CD4-positive, CD25-positive, alpha-beta regulatory T cell (primary cell): ENCODE results near the gene STARD5. TPM values are rescaled to one million over a fixed set of nuclear protein-coding genes. Genes with fewer than 3 reads are reported as not detected.

ENCODE experiments used
- ATAC-seq, 2 donors: fragments of 150-1000 bp; cut with Tn5 transposase; one replicate each; pipeline ENCODE4 v1.10.0; 2021; ENCODE audit warnings: low read depth in 2 of 2, moderate number of reproducible peaks in 2 of 2, moderate library complexity in 1 of 2
- DNase-seq, 3 donors: peaks; one replicate each; pipeline versions ENCODE4 v3.0.0 to v3.0.0-alpha.2; 2012 to 2022; ENCODE audit warnings: mixed read lengths in 1 of 3
- H3K27ac ChIP-seq: one replicate; pipeline ENCODE4 v1.7.0; 2013; ENCODE audit warnings: mild to moderate bottlenecking, low read length; ENCODE audit not compliant: insufficient read depth, poor library complexity, severe bottlenecking
- H3K27me3 ChIP-seq: one replicate; pipeline ENCODE4 v1.7.0; 2013; ENCODE audit warnings: low read length; ENCODE audit not compliant: control insufficient read depth, insufficient read depth
- H3K36me3 ChIP-seq: one replicate; pipeline ENCODE4 v1.7.0; 2013; ENCODE audit warnings: mild to moderate bottlenecking, low read length, moderate library complexity; ENCODE audit not compliant: control insufficient read depth, insufficient read depth
- H3K4me1 ChIP-seq: 2 replicates; pipeline ENCODE4 v1.7.0; 2013; ENCODE audit warnings: mild to moderate bottlenecking, low read length; ENCODE audit not compliant: insufficient read depth, control insufficient read depth, poor library complexity, severe bottlenecking
- H3K4me3 ChIP-seq: one replicate; pipeline ENCODE4 v1.7.0; 2013; ENCODE audit warnings: low read depth, mild to moderate bottlenecking, low read length, moderate library complexity
- H3K9me3 ChIP-seq, 2 experiments: 1 replicate in 1 of 2; 2 replicates in 1 of 2; pipeline ENCODE4 v1.7.0; 2013; ENCODE audit warnings: low read length in 2 of 2, mild to moderate bottlenecking in 1 of 2, moderate library complexity in 1 of 2; ENCODE audit not compliant: control insufficient read depth in 2 of 2
- H3K27ac Mint-ChIP-seq, 3 donors: one replicate each; pipeline ENCODE4 v1.8.0; 2020 to 2022; ENCODE audit warnings: mild to moderate bottlenecking in 3 of 3, mixed read lengths in 3 of 3, moderate library complexity in 2 of 3
- H3K27me3 Mint-ChIP-seq: one replicate; pipeline ENCODE4 v1.8.0; 2022; ENCODE audit warnings: mild to moderate bottlenecking, mixed read lengths
- H3K36me3 Mint-ChIP-seq: one replicate; pipeline ENCODE4 v1.8.0; 2020; ENCODE audit warnings: mixed read lengths
- H3K4me1 Mint-ChIP-seq, 4 donors: one replicate each; pipeline ENCODE4 v1.8.0; 2020 to 2022; ENCODE audit warnings: mixed read lengths in 4 of 4, mild to moderate bottlenecking in 1 of 4
- H3K4me3 Mint-ChIP-seq, 4 donors: one replicate each; pipeline ENCODE4 v1.8.0; 2020 to 2022; ENCODE audit warnings: mild to moderate bottlenecking in 4 of 4, mixed read lengths in 4 of 4, moderate library complexity in 3 of 4
- H3K9me3 Mint-ChIP-seq, 7 donors: one replicate each; pipeline ENCODE4 v1.8.0; 2020 to 2022; ENCODE audit warnings: mixed read lengths in 7 of 7, mild to moderate bottlenecking in 3 of 7, moderate library complexity in 2 of 7
- polyA plus RNA-seq, 4 donors: library from polyadenylated mRNA; unstranded; fragments of 300-500 nt; fragmentation: Illumina TruSeq; gene quantifications; one replicate each; pipeline ENCODE4 v1.2.3, GENCODE V29; 2021
- total RNA-seq: library from RNA; stranded (reverse); gene quantifications from one replicate; pipeline ENCODE4 v1.2.3, GENCODE V29; 2022

Gene STARD5
- total and polyA plus RNA-seq, 5 donors from 2014 or later, result 4.0 to 6.6 (median 4.2) TPM

- no peak overlapping the region for H3K4me3 ChIP-seq
- Mint-ChIP-seq H3K27me3 (no peaks in the 10 kb centered on the region), H3K4me3 (peak overlapping the region in 2 of 4 donors; percentile 19 to 50), H3K36me3 (no peaks in the 10 kb centered on the region), H3K9me3 (peaks cover 0 to 2% (median 0%) of the 10 kb centered on the region in 7 donors), H3K4me1 (peaks cover 30 to 94% (median 75%) of the 10 kb centered on the region in 4 donors), H3K27ac (peak overlapping the region; percentile 60 to 100 (median 99))
- no peaks in the 10 kb centered on the region for H3K27me3 ChIP-seq
- H3K4me1 ChIP-seq, result peaks cover 90% of the 10 kb centered on the region
- H3K9me3 ChIP-seq, result no peaks in the 10 kb centered on the region
- peak overlapping the region; percentile 28 for H3K27ac ChIP-seq
- H3K36me3 ChIP-seq, result no peaks in the 10 kb centered on the region
- ATAC-seq, result no peak
- DNase-seq, result no peak
These were observed 35.3 kb downstream of the STARD5 start for GRCh38 chr15:81288616-81289015.

GRCh38 chr15:81288040-81288439 lies 35.9 kb downstream of the STARD5 start:
- peak overlapping the region; percentile 88 for H3K27ac ChIP-seq
- Mint-ChIP-seq H3K27me3 (no peaks in the 10 kb centered on the region), H3K9me3 (peaks cover 0 to 2% (median 0%) of the 10 kb centered on the region in 7 donors), H3K4me3 (peak overlapping the region in 3 of 4 donors; percentile 30 to 50 (median 50)), H3K4me1 (peaks cover 29 to 88% (median 72%) of the 10 kb centered on the region in 4 donors), H3K36me3 (no peaks in the 10 kb centered on the region), H3K27ac (peak overlapping the region; percentile 94 to 100 (median 99))
- no peaks in the 10 kb centered on the region for H3K9me3 ChIP-seq
- peaks cover 85% of the 10 kb centered on the region for H3K4me1 ChIP-seq
- no peak for DNase-seq
- no peaks in the 10 kb centered on the region for H3K36me3 ChIP-seq
- no peaks in the 10 kb centered on the region for H3K27me3 ChIP-seq
- ATAC-seq, result no peak
- H3K4me3 ChIP-seq, result no peak overlapping the region

DNA sequence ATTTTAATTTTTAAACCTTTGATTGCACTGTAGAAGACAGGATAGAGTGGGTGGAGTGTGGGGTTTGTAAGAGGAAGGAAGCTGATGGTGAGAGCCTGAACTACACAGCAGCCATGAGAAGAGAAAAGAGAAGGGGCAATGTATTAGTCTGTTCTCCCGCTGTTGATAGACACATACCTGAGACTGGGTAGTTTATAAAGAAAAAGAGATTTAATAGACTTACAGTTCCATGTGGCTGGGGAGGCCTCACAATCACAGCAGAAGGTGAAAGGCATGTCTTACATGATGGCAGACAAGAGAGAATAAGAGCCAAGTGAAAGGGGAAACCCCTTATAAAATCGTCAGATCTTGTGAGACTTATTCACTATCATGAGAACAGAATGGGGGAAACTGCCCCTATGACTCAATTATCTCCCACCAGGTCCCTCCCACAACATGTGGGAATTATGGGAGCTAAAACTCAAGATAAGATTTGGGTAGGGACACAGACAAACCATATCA lies 37.3 kb downstream of the STARD5 start:
- no peaks in the 10 kb centered on the region for H3K9me3 ChIP-seq
- H3K36me3 ChIP-seq, result no peaks in the 10 kb centered on the region
- H3K27ac Mint-ChIP-seq, result peak overlapping the region; percentile 97 to 100 (median 99)
- peak overlapping the region; percentile 88 for H3K27ac ChIP-seq
- DNase-seq (peak in 2 of 3 donors; percentile 64 to 76), ATAC-seq (peak; percentile 94 to 95)
- H3K9me3 Mint-ChIP-seq, result peaks cover 0 to 2% (median 0%) of the 10 kb centered on the region in 7 donors
- H3K36me3 Mint-ChIP-seq, result no peaks in the 10 kb centered on the region
- H3K4me1 ChIP-seq, result peaks cover 71% of the 10 kb centered on the region
- H3K27me3 ChIP-seq, result no peaks in the 10 kb centered on the region
- peak overlapping the region; percentile 47 to 78 (median 64) for H3K4me3 Mint-ChIP-seq
- no peaks in the 10 kb centered on the region for H3K27me3 Mint-ChIP-seq
- peaks cover 25 to 81% (median 62%) of the 10 kb centered on the region in 4 donors for H3K4me1 Mint-ChIP-seq
- peak overlapping the region; percentile 69 for H3K4me3 ChIP-seq

- Mint-ChIP-seq H3K27ac (peak overlapping the region; percentile 87 to 100 (median 97)), H3K9me3 (peaks cover 0 to 2% (median 0%) of the 10 kb centered on the region in 7 donors), H3K4me3 (peak overlapping the region in 3 of 4 donors; percentile 61 to 78 (median 66)), H3K4me1 (peaks cover 25 to 82% (median 61%) of the 10 kb centered on the region in 4 donors), H3K36me3 (no peaks in the 10 kb centered on the region), H3K27me3 (no peaks in the 10 kb centered on the region)
- H3K4me1 ChIP-seq, result peaks cover 59% of the 10 kb centered on the region
- no peak for DNase-seq
- no peaks in the 10 kb centered on the region for H3K27me3 ChIP-seq
- no peaks in the 10 kb centered on the region for H3K9me3 ChIP-seq
- peak overlapping the region; percentile 88 for H3K27ac ChIP-seq
- no peak for ATAC-seq
- peak overlapping the region; percentile 69 for H3K4me3 ChIP-seq
- no peaks in the 10 kb centered on the region for H3K36me3 ChIP-seq
These were observed 38.5 kb downstream of the STARD5 start for GRCh38 chr15:81285461-81285860.

DNA sequence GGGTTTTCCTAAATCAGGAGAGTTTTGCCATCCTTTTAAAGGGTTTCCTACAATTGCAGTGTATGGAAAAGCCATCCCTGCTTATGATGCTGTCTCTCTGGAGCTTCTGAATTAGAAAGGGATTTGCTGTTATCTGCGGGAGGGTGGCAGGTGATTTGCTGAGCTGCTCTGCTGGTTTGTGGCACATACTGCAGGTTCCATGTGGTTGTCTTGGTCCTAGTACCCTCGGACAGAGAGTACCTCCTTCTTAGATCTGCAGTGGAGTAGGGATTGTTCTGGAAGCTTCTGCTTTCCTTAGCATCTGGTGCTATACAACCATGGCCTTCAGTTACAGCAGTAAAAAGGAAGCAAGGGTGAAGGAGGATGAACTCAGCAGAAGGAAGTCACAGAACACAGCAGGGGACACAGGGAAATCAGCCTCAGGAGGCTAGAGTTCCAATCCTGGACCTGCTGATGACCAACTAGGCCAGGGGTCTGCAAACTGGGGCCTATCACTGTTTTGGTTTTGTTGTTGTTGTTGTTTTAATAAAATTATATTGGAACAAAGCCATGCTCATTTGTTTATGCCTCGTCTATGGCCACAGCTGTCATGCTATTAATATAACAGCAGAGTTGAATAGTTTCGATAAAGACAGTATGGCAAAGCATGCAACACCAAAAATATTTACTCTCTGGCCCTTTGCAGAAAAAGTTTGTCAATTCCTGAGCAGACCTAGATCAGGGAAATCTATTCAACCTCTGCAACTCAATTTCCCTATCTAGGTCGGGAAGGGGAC lies 39.5 kb downstream of the STARD5 start:
- Mint-ChIP-seq H3K4me3 (peak overlapping the region in 3 of 4 donors; percentile 61 to 72 (median 66)), H3K27me3 (no peaks in the 10 kb centered on the region), H3K27ac (peak overlapping the region; percentile 85 to 100 (median 97)), H3K36me3 (no peaks in the 10 kb centered on the region), H3K4me1 (peaks cover 25 to 82% (median 52%) of the 10 kb centered on the region in 4 donors), H3K9me3 (peaks cover 0 to 2% (median 0%) of the 10 kb centered on the region in 7 donors)
- H3K9me3 ChIP-seq, result no peaks in the 10 kb centered on the region
- H3K27ac ChIP-seq, result peak overlapping the region; percentile 88
- H3K4me1 ChIP-seq, result peaks cover 50% of the 10 kb centered on the region
- H3K27me3 ChIP-seq, result no peaks in the 10 kb centered on the region
- ATAC-seq, result no peak
- H3K4me3 ChIP-seq, result peak overlapping the region; percentile 69
- no peak for DNase-seq
- no peaks in the 10 kb centered on the region for H3K36me3 ChIP-seq

DNA sequence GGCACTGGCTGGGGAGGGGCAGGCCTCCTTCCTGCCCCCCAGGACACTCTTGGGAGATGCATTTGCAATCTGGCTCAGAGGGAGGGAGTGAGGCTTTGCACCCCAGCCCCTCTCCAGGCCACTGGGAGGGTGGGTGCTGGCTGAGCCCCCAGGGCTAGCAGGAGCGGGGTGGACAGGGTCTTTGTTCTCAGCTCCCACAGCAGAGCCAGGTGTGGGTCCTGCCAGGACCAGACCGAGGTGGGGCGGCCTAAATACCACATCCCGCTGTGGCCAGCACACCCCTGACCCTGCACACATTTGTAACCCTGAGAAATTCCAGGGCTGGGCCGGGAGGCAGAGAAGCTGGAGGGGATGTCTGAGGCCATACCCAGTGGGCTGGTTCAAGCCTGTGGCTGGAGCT lies 41.0 kb downstream of the STARD5 start:
- H3K27ac Mint-ChIP-seq, result peak overlapping the region in 1 of 3 donors; percentile 34

GRCh38 chr15:81282606-81282895 lies 41.4 kb downstream of the STARD5 start:
- Mint-ChIP-seq H3K27ac (no peak overlapping the region), H3K4me3 (no peak overlapping the region), H3K9me3 (peaks cover 0 to 3% (median under 1%) of the 10 kb centered on the region in 7 donors), H3K4me1 (peaks cover 22 to 78% (median 40%) of the 10 kb centered on the region in 4 donors), H3K27me3 (no peaks in the 10 kb centered on the region), H3K36me3 (no peaks in the 10 kb centered on the region)
- Histone ChIP-seq H3K27ac (no peak overlapping the region), H3K36me3 (no peaks in the 10 kb centered on the region), H3K27me3 (no peaks in the 10 kb centered on the region), H3K4me1 (peaks cover 36% of the 10 kb centered on the region), H3K4me3 (no peak overlapping the region), H3K9me3 (no peaks in the 10 kb centered on the region)
- no peak for ATAC-seq
- DNase-seq, result no peak

More for the DNA sequence above, 41.0 kb downstream of the STARD5 start:
- peaks cover 0 to 3% (median 0%) of the 10 kb centered on the region in 7 donors for H3K9me3 Mint-ChIP-seq
- DNase-seq (no peak), ATAC-seq (no peak)
- no peak overlapping the region for H3K27ac ChIP-seq
- no peak overlapping the region for H3K4me3 ChIP-seq
- no peak overlapping the region for H3K4me3 Mint-ChIP-seq
- no peaks in the 10 kb centered on the region for H3K36me3 ChIP-seq
- no peaks in the 10 kb centered on the region for H3K9me3 ChIP-seq
- no peaks in the 10 kb centered on the region for H3K27me3 ChIP-seq
- H3K27me3 Mint-ChIP-seq, result no peaks in the 10 kb centered on the region
- H3K36me3 Mint-ChIP-seq, result no peaks in the 10 kb centered on the region
- peaks cover 39% of the 10 kb centered on the region for H3K4me1 ChIP-seq
- H3K4me1 Mint-ChIP-seq, result peaks cover 22 to 80% (median 44%) of the 10 kb centered on the region in 4 donors
